HepG2 (cell line): ENCODE results near the gene PLEKHA8.

Experiments
- GFI1 ChIP-seq: sonication (generic); formaldehyde crosslinking; IDR thresholded peaks from 2 replicates; pipeline ENCODE4 v1.5.0; 2020; ENCODE audit warnings: missing genetic modification reagents, mild to moderate bottlenecking, borderline replicate concordance
- HMG20B ChIP-seq: conservative IDR thresholded peaks from 2 replicates; pipeline ENCODE4 v1.6.1; 2016; ENCODE audit warnings: missing genetic modification reagents, missing compliant biosample characterization
- NFIB ChIP-seq: sonication (generic); formaldehyde crosslinking; IDR thresholded peaks from 2 replicates; pipeline ENCODE4 v1.9.0; 2021; ENCODE audit warnings: missing genetic modification reagents, mild to moderate bottlenecking, borderline replicate concordance
- ZC3H4 ChIP-seq: sonication (generic); formaldehyde crosslinking; IDR thresholded peaks from 2 replicates; pipeline ENCODE4 v1.4.0; 2020; ENCODE audit warnings: missing genetic modification reagents, borderline replicate concordance

DNA sequence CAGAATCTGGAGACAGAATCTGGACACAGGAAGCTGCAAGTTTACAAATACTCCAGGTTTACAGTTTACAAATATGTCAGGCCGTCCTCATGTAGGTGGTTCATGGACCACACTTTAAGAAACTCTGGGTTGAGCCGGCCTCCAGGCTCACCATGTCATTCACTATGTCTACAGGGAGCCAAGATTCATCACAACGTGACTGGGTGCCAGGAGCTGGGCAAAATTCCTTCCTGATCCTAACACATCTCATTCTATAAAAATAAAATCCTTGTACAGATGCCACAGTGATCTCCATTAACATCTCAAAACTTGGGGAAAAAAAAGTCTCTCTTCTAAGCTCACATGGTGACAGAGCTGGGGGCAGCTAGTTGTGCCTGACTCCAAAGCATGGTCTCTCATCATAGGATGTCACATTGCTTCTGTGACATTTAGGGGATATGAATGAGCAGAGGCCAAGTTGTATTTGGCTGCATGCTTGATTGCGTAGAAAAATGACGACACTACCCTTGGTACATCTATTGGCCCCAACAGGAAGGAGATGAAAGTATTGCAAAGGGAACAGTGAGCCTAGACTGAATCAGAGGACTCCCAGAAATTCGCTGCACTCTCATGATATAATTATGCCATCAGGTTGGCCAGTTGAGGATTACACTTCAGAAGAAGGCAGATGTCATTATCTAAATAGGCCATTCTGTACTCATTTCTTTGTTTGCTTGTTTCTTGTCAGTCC is 142.4 kb downstream of the PLEKHA8 start:
- TF ChIP-seq HMG20B (CRISPR knock-in tag), result no peak
- TF ChIP-seq ZC3H4, result no peak
- TF ChIP-seq NFIB (CRISPR knock-in tag), result no peak
- TF ChIP-seq GFI1 (CRISPR knock-in tag), result no peak
